Panc1 (cell line): Measurements from ENCODE around the gene MCCC1. TPM values are rescaled to one million over a fixed set of nuclear protein-coding genes. Genes with fewer than 3 reads are reported as not detected.

Experiments
- ATAC-seq: fragments of 200-7000 bp; cut with Tn5 transposase; 2 replicates; pipeline ENCODE4 v1.9.1; 2020; ENCODE audit warnings: mild to moderate bottlenecking, moderate library complexity
- BruUV-seq: library from RNA; stranded (reverse); fragments of 400-500 nt; replicated peaks from 2 replicates; lab custom pipeline; 2021; lab: Mats Ljungman, UMichigan
- CTCF ChIA-PET: fragments of 300-600 bp; sonication (Branson Sonifier 250); formaldehyde crosslinking; loops from one replicate; lab custom pipeline; 2022; ENCODE audit warnings: antibody characterized with exemption; lab: Charles Lee
- POLR2A ChIA-PET: fragments of 300-600 bp; sonication (Branson Sonifier 250); formaldehyde crosslinking; loops from one replicate; lab custom pipeline; 2022; ENCODE audit warnings: antibody characterized with exemption; lab: Charles Lee
- DNase-seq: peaks from one replicate; pipeline ENCODE4 v3.0.0-alpha.2; 2010; ENCODE audit warnings: low read depth, low spot score
- H3K27ac ChIP-seq: 2 replicates; pipeline ENCODE4 v1.5.1; 2011; ENCODE audit warnings: mild to moderate bottlenecking, low read length, inconsistent platforms
- H3K27me3 ChIP-seq: fragments of 200-500 bp; sonication (Bioruptor generic); 2 replicates; pipeline ENCODE4 v1.6.0; 2014; ENCODE audit warnings: low read length, inconsistent platforms; ENCODE audit not compliant: control insufficient read depth, insufficient read depth
- H3K36me3 ChIP-seq: fragments of 200-500 bp; sonication (Bioruptor generic); 2 replicates; pipeline ENCODE4 v1.5.1; 2014; ENCODE audit warnings: inconsistent platforms, mild to moderate bottlenecking, low read length, moderate library complexity; ENCODE audit not compliant: control insufficient read depth, insufficient read depth
- H3K4me1 ChIP-seq: 2 replicates; pipeline ENCODE4 v1.5.1; 2011; ENCODE audit warnings: inconsistent platforms, mild to moderate bottlenecking, low read length, moderate library complexity; ENCODE audit not compliant: control insufficient read depth, insufficient read depth
- H3K4me3 ChIP-seq, 2 experiments: 2 replicates each; pipeline ENCODE4 v1.5.1; 2011 to 2012; ENCODE audit warnings: low read depth in 2 of 2, low read length in 2 of 2, mild to moderate bottlenecking in 2 of 2, inconsistent platforms in 1 of 2, moderate library complexity in 1 of 2
- H3K9me3 ChIP-seq: fragments of 200-500 bp; sonication (Bioruptor generic); 2 replicates; pipeline ENCODE4 v1.5.1; 2014; ENCODE audit warnings: low read depth, mild to moderate bottlenecking, inconsistent platforms, low read length, moderate library complexity; ENCODE audit not compliant: control insufficient read depth, insufficient read depth
- POLR2AphosphoS5 ChIP-seq: IDR thresholded peaks from 2 replicates; pipeline ENCODE4 v1.6.1; 2012; ENCODE audit warnings: mild to moderate bottlenecking, low read depth, low read length, moderate library complexity
- SIN3A ChIP-seq: IDR thresholded peaks from 2 replicates; pipeline ENCODE4 v1.6.1; 2012; ENCODE audit warnings: low read depth, mild to moderate bottlenecking, low read length, moderate library complexity, borderline replicate concordance; ENCODE audit not compliant: insufficient read depth
- TCF7L2 ChIP-seq: IDR thresholded peaks from 2 replicates; pipeline ENCODE4 v1.6.1; 2011; ENCODE audit warnings: mild to moderate bottlenecking, low read depth, low read length, inconsistent platforms
- in situ Hi-C: cut with HindIII; loops from 2 replicates; pipeline ENCODE4 v1.10.0; 2016; ENCODE audit warnings: low sequenced_read_pairs, low pct_unique_long_range_greater_than_20kb
- intact Hi-C: fragments of 100-400 bp; cut with micrococcal nuclease; formaldehyde crosslinking; loops from one replicate; pipeline ENCODE4 v1.10.0; 2022; ENCODE audit not compliant: unreplicated experiment
- total RNA-seq: library from RNA; stranded (reverse); gene quantifications from one replicate; pipeline ENCODE4 v1.2.1, GENCODE V29; 2021; ENCODE audit not compliant: unreplicated experiment
- TF ChIP-seq, protein P1 (sequence below): fragments of 450-650 bp; IDR thresholded peaks from 2 replicates; pipeline ENCODE4 v1.5.1; 2017; ENCODE audit warnings: mild to moderate bottlenecking
- TF ChIP-seq, protein P2 (sequence below), 2 experiments: IDR thresholded peaks; 2 replicates each; pipeline ENCODE4 v1.6.1; 2011 to 2012; ENCODE audit warnings: low read depth in 2 of 2, control low read depth in 1 of 2, low read length in 1 of 2, mild to moderate bottlenecking in 1 of 2, moderate library complexity in 1 of 2; ENCODE audit not compliant: insufficient read depth in 1 of 2

MCCC1 gene
- total RNA-seq, 1 experiment from 2014 or later = 24.2 TPM

DNA sequence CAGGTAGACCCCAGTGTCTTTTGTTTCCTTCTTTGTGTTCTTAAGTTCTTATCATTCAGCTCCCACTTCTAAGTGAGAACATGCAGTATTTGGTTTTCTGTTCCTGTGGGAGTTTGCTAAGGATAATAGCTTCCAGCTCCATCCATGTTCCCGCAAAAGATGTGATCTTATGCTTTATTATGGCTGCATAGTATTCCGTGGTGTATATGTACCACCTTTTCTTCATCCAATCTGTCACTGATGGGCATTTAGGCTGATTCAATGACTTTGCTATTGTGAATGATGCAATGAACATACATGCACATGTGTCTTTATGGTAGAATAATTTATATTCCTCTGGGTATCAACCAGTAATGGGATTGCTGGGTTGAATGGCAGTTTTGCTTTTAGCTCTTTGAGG, 24.4 kb downstream of the MCCC1 start:
- Histone ChIP-seq H3K27me3 (no peaks in the 10 kb centered on the region), H3K27ac (no peak overlapping the region), H3K4me3 (no peak overlapping the region), H3K9me3 (peaks cover 3% of the 10 kb centered on the region; the same call in 1 of the 2 replicates), H3K4me1 (0 out of 2 replicates have a peak, but pooled peaks cover 4% of the 10 kb centered on the region), H3K36me3 (no peaks in the 10 kb centered on the region; the same call in 1 of the 2 replicates)
- intact Hi-C loops (no loop called here), in situ Hi-C loops (no loop called here)
- ChIA-PET CTCF (no interaction called here), POLR2A (interaction anchor here (0.6 kb wide), 1 partner anchor 34 kb away, joined by 3 read pairs; no protein-coding TSS in a partner anchor)
- TF ChIP-seq SIN3A (no peak), POLR2AphosphoS5 (no peak)
- ATAC-seq = no peak
- BruUV-seq = no TSS peak
- DNase-seq = no peak

- in situ Hi-C loops = no loop called here
- Histone ChIP-seq H3K4me1 (0 out of 2 replicates have a peak, but pooled peaks cover 4% of the 10 kb centered on the region), H3K27ac (no peak overlapping the region), H3K27me3 (no peaks in the 10 kb centered on the region), H3K4me3 (no peak overlapping the region), H3K36me3 (no peaks in the 10 kb centered on the region; the same call in 1 of the 2 replicates), H3K9me3 (peaks cover 3% of the 10 kb centered on the region; the same call in 1 of the 2 replicates)
- no peak for TF ChIP-seq POLR2AphosphoS5
- no peak for TF ChIP-seq SIN3A
- TF ChIP-seq, protein P1, sequence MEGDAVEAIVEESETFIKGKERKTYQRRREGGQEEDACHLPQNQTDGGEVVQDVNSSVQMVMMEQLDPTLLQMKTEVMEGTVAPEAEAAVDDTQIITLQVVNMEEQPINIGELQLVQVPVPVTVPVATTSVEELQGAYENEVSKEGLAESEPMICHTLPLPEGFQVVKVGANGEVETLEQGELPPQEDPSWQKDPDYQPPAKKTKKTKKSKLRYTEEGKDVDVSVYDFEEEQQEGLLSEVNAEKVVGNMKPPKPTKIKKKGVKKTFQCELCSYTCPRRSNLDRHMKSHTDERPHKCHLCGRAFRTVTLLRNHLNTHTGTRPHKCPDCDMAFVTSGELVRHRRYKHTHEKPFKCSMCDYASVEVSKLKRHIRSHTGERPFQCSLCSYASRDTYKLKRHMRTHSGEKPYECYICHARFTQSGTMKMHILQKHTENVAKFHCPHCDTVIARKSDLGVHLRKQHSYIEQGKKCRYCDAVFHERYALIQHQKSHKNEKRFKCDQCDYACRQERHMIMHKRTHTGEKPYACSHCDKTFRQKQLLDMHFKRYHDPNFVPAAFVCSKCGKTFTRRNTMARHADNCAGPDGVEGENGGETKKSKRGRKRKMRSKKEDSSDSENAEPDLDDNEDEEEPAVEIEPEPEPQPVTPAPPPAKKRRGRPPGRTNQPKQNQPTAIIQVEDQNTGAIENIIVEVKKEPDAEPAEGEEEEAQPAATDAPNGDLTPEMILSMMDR = no peak
- POLR2A ChIA-PET = no interaction called here
- intact Hi-C loops = no loop called here
- no TSS peak for BruUV-seq
- no peak for ATAC-seq
- CTCF ChIA-PET = no interaction called here
- no peak for DNase-seq
These were observed 25.0 kb downstream of the MCCC1 start for GRCh38 chr3:183074261-183074660.

- POLR2A ChIA-PET = no interaction called here
- CTCF ChIA-PET = no interaction called here
- in situ Hi-C loops (no loop called here), intact Hi-C loops (no loop called here)
- TF ChIP-seq, protein P1 = no peak
- TF ChIP-seq, protein P2, sequence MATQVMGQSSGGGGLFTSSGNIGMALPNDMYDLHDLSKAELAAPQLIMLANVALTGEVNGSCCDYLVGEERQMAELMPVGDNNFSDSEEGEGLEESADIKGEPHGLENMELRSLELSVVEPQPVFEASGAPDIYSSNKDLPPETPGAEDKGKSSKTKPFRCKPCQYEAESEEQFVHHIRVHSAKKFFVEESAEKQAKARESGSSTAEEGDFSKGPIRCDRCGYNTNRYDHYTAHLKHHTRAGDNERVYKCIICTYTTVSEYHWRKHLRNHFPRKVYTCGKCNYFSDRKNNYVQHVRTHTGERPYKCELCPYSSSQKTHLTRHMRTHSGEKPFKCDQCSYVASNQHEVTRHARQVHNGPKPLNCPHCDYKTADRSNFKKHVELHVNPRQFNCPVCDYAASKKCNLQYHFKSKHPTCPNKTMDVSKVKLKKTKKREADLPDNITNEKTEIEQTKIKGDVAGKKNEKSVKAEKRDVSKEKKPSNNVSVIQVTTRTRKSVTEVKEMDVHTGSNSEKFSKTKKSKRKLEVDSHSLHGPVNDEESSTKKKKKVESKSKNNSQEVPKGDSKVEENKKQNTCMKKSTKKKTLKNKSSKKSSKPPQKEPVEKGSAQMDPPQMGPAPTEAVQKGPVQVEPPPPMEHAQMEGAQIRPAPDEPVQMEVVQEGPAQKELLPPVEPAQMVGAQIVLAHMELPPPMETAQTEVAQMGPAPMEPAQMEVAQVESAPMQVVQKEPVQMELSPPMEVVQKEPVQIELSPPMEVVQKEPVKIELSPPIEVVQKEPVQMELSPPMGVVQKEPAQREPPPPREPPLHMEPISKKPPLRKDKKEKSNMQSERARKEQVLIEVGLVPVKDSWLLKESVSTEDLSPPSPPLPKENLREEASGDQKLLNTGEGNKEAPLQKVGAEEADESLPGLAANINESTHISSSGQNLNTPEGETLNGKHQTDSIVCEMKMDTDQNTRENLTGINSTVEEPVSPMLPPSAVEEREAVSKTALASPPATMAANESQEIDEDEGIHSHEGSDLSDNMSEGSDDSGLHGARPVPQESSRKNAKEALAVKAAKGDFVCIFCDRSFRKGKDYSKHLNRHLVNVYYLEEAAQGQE (IDR thresholded peaks at IDR 0.05; ENCODE audit: insufficient read depth in 1 of 2, low read depth in 2 of 2, low read length in 1 of 2) = no peak
- no peak for TF ChIP-seq SIN3A
- TF ChIP-seq TCF7L2 = no peak
- no peak for TF ChIP-seq POLR2AphosphoS5
- DNase-seq (no peak), ATAC-seq (no peak; the same call in 1 of the 2 replicates)
- Histone ChIP-seq H3K4me3 (no peak overlapping the region), H3K27me3 (no peaks in the 10 kb centered on the region), H3K27ac (no peak overlapping the region), H3K9me3 (peaks cover 3% of the 10 kb centered on the region; the same call in 1 of the 2 replicates), H3K4me1 (0 out of 2 replicates have a peak, but pooled peaks cover 4% of the 10 kb centered on the region), H3K36me3 (no peaks in the 10 kb centered on the region; the same call in 1 of the 2 replicates)
- no TSS peak for BruUV-seq
These were observed 25.5 kb downstream of the MCCC1 start for GRCh38 chr3:183073839-183074238.
